HG03575 (cell line): ENCODE measurements around the gene TBC1D23.
"Not testable (repeated sequence)": the region's sequence is repeated elsewhere in the genome, so short reads cannot be mapped to it uniquely, and the experiment has no call there.

Experiments used
- ATAC-seq: cut with Tn5 transposase; IDR thresholded peaks from one replicate; pipeline ENCODE4 v1.9.1; 2021; ENCODE audit not compliant: unreplicated experiment, insufficient number of reproducible peaks, low FRiP score; ENCODE audit errors: extremely low read depth

The TBC1D23 gene

DNA sequence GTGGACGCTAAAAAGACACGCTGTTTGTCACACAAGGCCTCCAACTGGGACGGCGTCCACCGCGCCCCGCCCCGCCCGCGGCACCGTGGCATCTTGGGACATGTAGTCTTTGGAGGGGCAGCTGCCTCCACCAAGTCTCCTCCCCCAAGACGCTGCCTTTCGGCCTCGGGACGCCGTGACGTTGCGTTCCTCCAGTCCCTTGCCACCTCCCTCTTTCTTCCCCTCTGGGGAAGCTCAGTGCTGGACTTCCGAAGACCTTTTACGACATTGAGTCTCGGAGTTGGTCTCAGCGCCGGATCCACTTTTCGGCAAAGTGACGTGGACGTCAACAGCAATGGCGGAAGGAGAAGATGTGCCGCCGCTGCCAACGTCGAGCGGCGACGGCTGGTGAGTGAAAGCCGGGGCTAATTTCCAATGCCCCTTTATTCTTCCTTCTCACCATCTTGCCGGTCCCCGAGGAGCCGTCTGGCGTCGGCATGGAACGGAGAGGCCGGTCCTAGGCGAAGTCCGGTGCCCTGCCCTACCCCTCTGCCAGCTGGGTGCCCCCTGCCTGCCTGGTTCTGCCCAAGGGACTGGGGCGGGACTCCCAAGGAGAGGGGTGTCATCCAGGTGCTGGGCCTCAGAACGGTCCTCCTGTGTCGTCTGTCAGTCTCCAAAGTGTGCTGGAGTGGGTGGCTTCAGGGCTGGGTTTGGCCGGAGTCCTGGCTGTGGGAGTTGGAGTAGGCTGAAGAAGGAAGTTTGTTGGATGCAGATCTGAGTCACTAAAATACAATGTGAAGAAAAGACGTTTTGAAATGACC, at the start of gene TBC1D23:
TBC1D23 (plus strand) TSS at position 308 of the 800 bp plus-strand sequence; CDS start at position 335, 27 bp downstream.
- ATAC-seq: peak; percentile 99

DNA sequence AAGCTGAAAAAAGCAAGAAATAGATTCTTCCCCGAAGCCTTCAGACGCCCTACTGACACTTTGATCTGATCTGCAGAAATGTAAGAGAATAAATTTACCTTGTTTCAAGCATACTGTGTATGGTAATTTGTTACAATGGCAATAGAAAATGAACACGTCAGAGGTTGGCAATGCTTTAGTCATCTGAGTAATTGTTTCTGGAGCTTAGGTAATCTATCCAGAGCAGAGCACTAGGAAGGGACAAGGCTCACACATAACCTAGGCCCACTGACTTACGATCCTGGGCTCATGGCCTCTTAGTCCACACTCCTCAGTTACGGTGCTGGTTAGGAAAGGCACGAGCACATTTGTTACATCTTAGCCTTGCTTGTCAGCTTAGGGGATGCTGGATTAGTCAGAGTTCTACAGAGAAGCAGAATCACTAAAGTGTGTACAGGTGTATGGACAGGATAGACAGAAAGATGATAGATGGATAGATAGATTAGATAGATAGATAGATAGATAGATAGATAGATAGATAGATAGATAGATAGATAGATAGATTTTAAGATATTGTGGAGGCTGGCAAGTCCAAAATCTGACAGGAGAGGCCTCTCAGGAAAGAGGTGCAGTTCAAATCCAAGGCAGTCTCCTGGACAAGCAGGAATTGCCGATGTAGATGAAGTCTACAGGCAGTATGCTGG, 46.8 kb upstream of the TBC1D23 start:
- no peak for ATAC-seq

- ATAC-seq: no peak
Measured at GRCh38 chr3:100214574-100214964, 46.2 kb upstream of the TBC1D23 start.

GRCh38 chr3:100216713-100217112, 44.1 kb upstream of the TBC1D23 start:
- ATAC-seq: no peak

DNA sequence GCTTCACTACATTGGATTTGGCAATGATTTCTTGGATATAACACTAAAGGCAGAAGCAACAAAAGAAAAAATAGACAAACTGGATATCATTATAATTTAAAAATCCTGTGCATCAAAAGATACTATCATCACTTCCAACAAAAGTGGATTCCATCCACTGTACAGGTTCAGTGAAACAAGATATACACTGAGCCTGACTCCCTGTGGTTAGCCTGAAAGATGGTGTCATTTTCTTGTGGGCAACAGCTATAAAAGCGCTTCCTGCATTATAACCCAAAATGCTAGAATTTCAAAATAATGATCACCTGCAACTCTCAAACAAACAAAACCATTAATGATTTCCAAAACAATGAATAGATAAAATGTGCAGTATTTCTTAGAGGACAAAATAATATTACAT, 39.6 kb upstream of the TBC1D23 start:
- no peak for ATAC-seq

- no peak for ATAC-seq
Measured at GRCh38 chr3:100225193-100225592, 35.6 kb upstream of the TBC1D23 start.

DNA sequence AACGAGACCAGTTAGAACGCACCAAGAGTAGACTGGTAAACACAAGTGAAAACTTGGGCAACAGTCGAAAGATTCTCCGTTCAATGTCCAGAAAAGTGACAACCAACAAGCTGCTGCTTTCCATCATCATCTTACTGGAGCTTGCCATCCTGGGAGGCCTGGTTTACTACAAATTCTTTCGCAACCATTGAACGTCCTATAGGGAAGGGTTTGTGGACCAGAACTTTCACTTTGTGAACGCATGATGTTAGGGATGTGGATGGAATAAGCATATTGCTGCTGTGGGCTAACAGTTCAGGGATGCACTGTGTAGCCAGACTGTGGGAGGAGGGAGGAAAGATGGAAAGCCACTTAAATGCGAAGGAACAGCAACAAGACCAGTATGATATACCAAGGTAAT, 34.9 kb upstream of the TBC1D23 start:
- ATAC-seq: no peak

GRCh38 chr3:100226712-100227429, 33.9 kb upstream of the TBC1D23 start:
- ATAC-seq: no peak

- no peak for ATAC-seq
Measured at GRCh38 chr3:100227511-100227921, 33.3 kb upstream of the TBC1D23 start.

DNA sequence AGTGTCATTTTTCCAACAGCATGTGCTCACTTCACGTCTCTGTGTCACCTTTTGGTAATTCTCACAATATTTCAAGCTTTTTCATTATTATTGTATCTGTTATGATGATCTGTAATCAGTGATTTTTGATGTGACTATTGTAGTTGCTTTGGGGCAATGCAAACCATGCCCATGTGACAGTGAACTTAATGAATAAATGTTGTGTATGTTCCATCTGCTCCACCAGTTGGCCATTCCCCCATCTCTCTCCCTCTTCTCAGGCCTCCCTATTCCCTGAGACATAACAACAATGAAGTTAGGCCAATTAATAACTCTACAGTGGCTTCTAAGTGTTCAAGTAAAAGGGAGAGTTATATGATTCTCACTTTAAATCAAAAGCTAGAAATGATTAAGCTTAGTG, 32.5 kb upstream of the TBC1D23 start:
- no peak for ATAC-seq

GRCh38 chr3:100229188-100229587, 31.6 kb upstream of the TBC1D23 start:
- ATAC-seq: not testable (repeated sequence)

GRCh38 chr3:100230710-100231109, 30.1 kb upstream of the TBC1D23 start:
- no peak for ATAC-seq

- ATAC-seq: no peak
Measured at GRCh38 chr3:100231668-100232067, 29.1 kb upstream of the TBC1D23 start.

GRCh38 chr3:100234364-100234763, 26.4 kb upstream of the TBC1D23 start:
- no peak for ATAC-seq

DNA sequence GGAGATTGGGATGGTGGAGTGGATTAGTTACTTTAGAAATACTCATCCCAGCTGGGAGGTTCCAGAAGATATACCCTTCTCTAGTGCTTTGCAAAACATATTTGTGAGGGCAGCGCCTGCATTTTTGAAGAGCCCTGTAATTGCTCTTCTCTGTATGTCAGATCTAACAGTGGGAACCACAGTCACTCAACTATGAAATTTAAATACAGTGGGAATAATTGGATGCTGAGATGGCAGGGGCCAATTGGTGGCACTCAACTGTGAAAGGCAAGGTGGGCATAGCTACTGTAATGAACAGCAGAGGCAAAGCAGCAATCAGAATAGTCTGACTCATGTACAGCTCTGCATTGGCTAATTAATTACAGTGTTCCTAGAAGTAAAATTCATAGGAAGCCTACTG, 22.2 kb upstream of the TBC1D23 start:
- ATAC-seq: no peak

GRCh38 chr3:100242471-100242870, 18.3 kb upstream of the TBC1D23 start:
- ATAC-seq: not testable (repeated sequence)

GRCh38 chr3:100244264-100244663, 16.5 kb upstream of the TBC1D23 start:
- ATAC-seq: no peak

- no peak for ATAC-seq
Measured at GRCh38 chr3:100245136-100245535, 15.7 kb upstream of the TBC1D23 start.

DNA sequence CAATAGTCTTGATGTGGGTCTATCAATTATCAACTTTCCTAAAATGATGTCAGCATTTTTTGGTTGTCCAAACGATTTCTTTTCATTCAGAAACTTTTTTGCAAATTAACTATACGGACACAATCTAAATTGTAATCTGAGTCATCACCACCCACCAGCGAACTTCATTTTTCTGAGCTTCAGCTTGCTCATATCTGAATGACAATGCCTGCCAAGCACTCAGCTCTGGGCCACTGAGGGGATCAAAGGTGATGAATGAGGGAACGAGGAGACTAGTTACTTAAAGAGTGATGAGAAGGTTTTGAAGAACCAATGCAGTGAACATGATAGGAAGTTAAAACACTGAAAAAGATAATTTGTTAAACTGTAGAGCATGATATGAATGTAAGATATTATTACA, 14.9 kb upstream of the TBC1D23 start:
- ATAC-seq: no peak

GRCh38 chr3:100246999-100247398, 13.8 kb upstream of the TBC1D23 start:
- no peak for ATAC-seq
